ENCODE measurements around the gene MED1.

DNA sequence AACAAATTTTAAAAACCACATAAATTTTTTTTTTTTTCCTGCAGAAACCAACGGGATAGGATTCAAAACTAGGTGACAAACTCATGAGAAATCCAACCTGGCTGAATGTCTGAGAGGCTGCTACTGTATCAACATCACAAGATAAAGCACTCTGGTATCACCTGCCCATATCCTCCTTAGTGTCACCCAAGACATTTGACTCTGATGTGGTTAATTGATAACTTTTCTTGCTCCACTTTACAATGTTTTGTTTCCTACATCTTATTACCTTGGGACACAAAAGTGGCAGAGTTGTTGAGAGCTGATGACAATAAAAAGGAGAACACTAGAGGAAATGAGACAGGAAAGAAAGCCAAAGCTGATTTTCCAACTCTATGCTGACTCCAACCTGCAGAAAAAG, 45.6 kb downstream of the MED1 start:
- TF ChIP-seq NFIC (IDR thresholded peaks at IDR 0.05) (no peak), YY1 (IDR thresholded peaks at IDR 0.05; ENCODE audit: low read depth) (no peak), MAX (IDR thresholded peaks at IDR 0.05) (no peak), TCF12 (IDR thresholded peaks at IDR 0.05; ENCODE audit: low read depth) (no peak)

Data from Ishikawa (cell line).